OCI-LY7 (cell line): ENCODE data around the gene SEZ6L2.

Experiments used
- EZH2phosphoT487 ChIP-seq: fragments of 200-600 bp; sonication (generic); IDR thresholded peaks from 2 replicates; pipeline ENCODE4 v1.6.1; 2018; ENCODE audit warnings: low read depth, borderline replicate concordance, mild to moderate bottlenecking, mixed run types, antibody characterized with exemption, low read length, moderate library complexity, mixed read lengths
- TF ChIP-seq, protein P1 (sequence below): fragments of 200-600 bp; sonication (generic); conservative IDR thresholded peaks from 2 replicates; pipeline ENCODE4 v1.5.1; 2014; ENCODE audit warnings: mild to moderate bottlenecking, antibody characterized with exemption, low read length, moderate library complexity, mixed read lengths

DNA sequence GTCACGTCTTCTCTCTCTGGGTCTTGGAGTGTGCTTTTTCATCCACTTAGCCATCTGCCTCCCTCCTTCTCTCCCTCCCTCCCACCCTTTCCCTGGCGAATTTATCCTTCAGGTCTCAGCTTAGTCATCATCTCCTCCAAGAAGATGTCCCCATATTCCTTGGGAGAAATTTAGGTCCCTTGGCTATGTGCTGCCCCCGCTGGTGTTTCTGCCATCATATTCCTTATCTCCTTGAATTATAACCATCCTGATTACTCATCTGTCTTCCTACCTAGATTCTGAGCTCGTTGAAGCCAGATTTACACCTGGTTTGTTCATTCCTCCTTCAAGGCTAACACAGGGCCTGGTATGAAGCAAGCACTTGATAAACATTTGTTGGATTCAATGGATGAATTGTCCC is 5.0 kb downstream of the SEZ6L2 start:
- TF ChIP-seq, protein P1, sequence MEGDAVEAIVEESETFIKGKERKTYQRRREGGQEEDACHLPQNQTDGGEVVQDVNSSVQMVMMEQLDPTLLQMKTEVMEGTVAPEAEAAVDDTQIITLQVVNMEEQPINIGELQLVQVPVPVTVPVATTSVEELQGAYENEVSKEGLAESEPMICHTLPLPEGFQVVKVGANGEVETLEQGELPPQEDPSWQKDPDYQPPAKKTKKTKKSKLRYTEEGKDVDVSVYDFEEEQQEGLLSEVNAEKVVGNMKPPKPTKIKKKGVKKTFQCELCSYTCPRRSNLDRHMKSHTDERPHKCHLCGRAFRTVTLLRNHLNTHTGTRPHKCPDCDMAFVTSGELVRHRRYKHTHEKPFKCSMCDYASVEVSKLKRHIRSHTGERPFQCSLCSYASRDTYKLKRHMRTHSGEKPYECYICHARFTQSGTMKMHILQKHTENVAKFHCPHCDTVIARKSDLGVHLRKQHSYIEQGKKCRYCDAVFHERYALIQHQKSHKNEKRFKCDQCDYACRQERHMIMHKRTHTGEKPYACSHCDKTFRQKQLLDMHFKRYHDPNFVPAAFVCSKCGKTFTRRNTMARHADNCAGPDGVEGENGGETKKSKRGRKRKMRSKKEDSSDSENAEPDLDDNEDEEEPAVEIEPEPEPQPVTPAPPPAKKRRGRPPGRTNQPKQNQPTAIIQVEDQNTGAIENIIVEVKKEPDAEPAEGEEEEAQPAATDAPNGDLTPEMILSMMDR = no peak
- TF ChIP-seq EZH2phosphoT487 = no peak
